Keratinocyte (primary cell): ENCODE data around the gene CHCHD6.

Source experiments
- CTCF ChIP-seq, 3 experiments: IDR thresholded peaks in 1 of 3; conservative IDR thresholded peaks in 1 of 3; optimal IDR thresholded peaks in 1 of 3; 2 replicates in 2 of 3; 3 replicates in 1 of 3; pipeline versions ENCODE3 to v1.5.1; 2011; ENCODE audit warnings: low read length in 3 of 3, mild to moderate bottlenecking in 3 of 3, moderate library complexity in 2 of 3, control low read depth in 1 of 3, inconsistent platforms in 1 of 3; ENCODE audit not compliant: insufficient read depth in 2 of 3; ENCODE audit errors: extremely low read depth in 1 of 3
- EZH2 ChIP-seq: IDR thresholded peaks from one replicate; pipeline ENCODE4 v1.6.1; 2012; ENCODE audit warnings: inconsistent platforms, mild to moderate bottlenecking, low read length, moderate library complexity

DNA sequence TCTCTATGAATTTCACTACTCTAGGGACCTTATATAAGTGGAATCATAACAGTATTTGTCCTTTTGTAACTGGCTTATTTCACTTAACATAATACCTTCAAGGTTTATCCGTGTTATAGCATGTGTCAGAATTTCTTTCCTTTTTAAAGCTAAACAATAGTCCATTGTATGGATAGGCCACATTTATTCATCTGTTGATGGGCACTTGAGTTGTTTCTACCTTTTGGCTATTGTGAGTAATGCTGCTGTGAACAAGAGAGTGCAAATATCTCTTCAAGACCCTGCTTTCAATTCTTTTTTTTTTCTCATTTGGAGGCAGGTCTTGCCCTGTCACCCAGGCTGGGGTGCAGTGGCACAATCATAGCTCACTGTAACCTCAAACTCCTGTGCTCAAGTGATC, 56.5 kb downstream of the CHCHD6 start:
- TF ChIP-seq CTCF (optimal IDR thresholded peaks at IDR 0.05 in 1 of 3, IDR thresholded peaks at IDR 0.05 in 1 of 3, conservative IDR thresholded peaks at IDR 0.05 in 1 of 3; ENCODE audit: extremely low read depth in 1 of 3, insufficient read depth in 2 of 3, low read length in 3 of 3) (no peak), EZH2 (no peak)
